B cell (primary cell): ENCODE results near the gene TBC1D22A. TPM values are rescaled to one million over a fixed set of nuclear protein-coding genes. Genes with fewer than 3 reads are reported as not detected.
"Not testable (repeated sequence)": the region's sequence is repeated elsewhere in the genome, so short reads cannot be mapped to it uniquely, and the experiment has no call there.

ENCODE experiments used
- ATAC-seq: fragments of 200-7000 bp; cut with Tn5 transposase; one replicate; pipeline ENCODE4 v1.10.0; 2021; ENCODE audit warnings: low read depth, mild to moderate bottlenecking, moderate number of reproducible peaks, moderate library complexity
- CTCF ChIA-PET: fragments of 350-600 bp; sonication (Branson Sonifier 250); formaldehyde crosslinking; loops from one replicate; lab custom pipeline; 2021; ENCODE audit warnings: antibody characterized with exemption, inconsistent platforms; lab: Charles Lee
- POLR2A ChIA-PET: fragments of 350-600 bp; sonication (Branson Sonifier 250); formaldehyde crosslinking; loops from one replicate; lab custom pipeline; 2021; ENCODE audit warnings: antibody characterized with exemption; lab: Charles Lee
- DNase-seq: peaks from one replicate; pipeline ENCODE4 v3.0.0; 2013
- H2AFZ ChIP-seq: 2 replicates; pipeline ENCODE4 v1.6.1; 2012; ENCODE audit warnings: mild to moderate bottlenecking, low read depth, low read length; ENCODE audit not compliant: insufficient read depth, poor library complexity, severe bottlenecking
- H3K27ac ChIP-seq, 2 donors: 1 replicate in 1 of 2; 2 replicates in 1 of 2; pipeline ENCODE4 v1.5.1; 2012 to 2013; ENCODE audit warnings: low read length in 2 of 2, mild to moderate bottlenecking in 2 of 2, moderate library complexity in 1 of 2
- H3K27me3 ChIP-seq, 4 experiments: fragments of 200-600 bp in 1 of 4; sonication (generic) in 1 of 4; replicated peaks in 1 of 4; 1 replicate in 2 of 4; 2 replicates in 2 of 4; pipeline versions ENCODE4 v1.6.1 to v1.7.0; 2013 to 2016; ENCODE audit warnings: low read length in 3 of 4, mild to moderate bottlenecking in 2 of 4, mixed read lengths in 1 of 4, moderate library complexity in 1 of 4; ENCODE audit not compliant: insufficient read depth in 4 of 4, control insufficient read depth in 3 of 4; ENCODE audit errors: control extremely low read depth in 1 of 4
- H3K36me3 ChIP-seq, 2 experiments: replicated peaks in 1 of 2; 1 replicate in 1 of 2; 2 replicates in 1 of 2; pipeline versions ENCODE4 v1.6.1 to v1.7.1; 2013; ENCODE audit warnings: low read length in 1 of 2; ENCODE audit not compliant: insufficient read depth in 2 of 2, control insufficient read depth in 1 of 2; ENCODE audit errors: control extremely low read depth in 1 of 2, extremely low read depth in 1 of 2
- H3K4me1 ChIP-seq, 2 donors: fragments of 200-600 bp in 1 of 2; sonication (generic) in 1 of 2; 1 replicate in 1 of 2; 2 replicates in 1 of 2; pipeline versions ENCODE4 v1.5.1 to v1.6.1; 2013 to 2017; ENCODE audit warnings: low read length in 2 of 2; ENCODE audit not compliant: control insufficient read depth in 2 of 2, insufficient read depth in 2 of 2
- H3K4me2 ChIP-seq: replicated peaks from 2 replicates; pipeline ENCODE3; 2012; ENCODE audit warnings: mild to moderate bottlenecking, low read depth, low read length; ENCODE audit not compliant: poor library complexity, severe bottlenecking
- H3K4me3 ChIP-seq, 5 experiments: fragments of 200-600 bp in 1 of 5; sonication (generic) in 1 of 5; 1 replicate in 3 of 5; 2 replicates in 2 of 5; pipeline versions ENCODE4 v1.5.1 to v1.7.0; 2011 to 2016; ENCODE audit warnings: low read length in 4 of 5, mild to moderate bottlenecking in 4 of 5, low read depth in 2 of 5, control low read depth in 1 of 5, moderate library complexity in 1 of 5; ENCODE audit not compliant: insufficient read depth in 1 of 5; ENCODE audit errors: control extremely low read depth in 1 of 5, extremely low read depth in 1 of 5
- H3K79me2 ChIP-seq: fragments of 200-600 bp; sonication (generic); one replicate; pipeline ENCODE4 v1.6.0; 2016; ENCODE audit warnings: low read length; ENCODE audit not compliant: control insufficient read depth, insufficient read depth
- H3K9ac ChIP-seq: fragments of 200-600 bp; sonication (generic); 2 replicates; pipeline ENCODE4 v1.6.1; 2017; ENCODE audit warnings: mild to moderate bottlenecking, low read length, moderate library complexity
- H3K9me3 ChIP-seq, 3 donors: one replicate each; pipeline versions ENCODE4 v1.6.1 to v1.7.1; 2013; ENCODE audit warnings: low read length in 2 of 3; ENCODE audit not compliant: control insufficient read depth in 2 of 3, insufficient read depth in 1 of 3; ENCODE audit errors: control extremely low read depth in 1 of 3
- H4K20me1 ChIP-seq: 2 replicates; pipeline ENCODE4 v1.6.0; 2012; ENCODE audit warnings: mild to moderate bottlenecking, low read length; ENCODE audit not compliant: insufficient read depth, control insufficient read depth, poor library complexity, severe bottlenecking
- H3K27ac Mint-ChIP-seq: one replicate; pipeline ENCODE4 v1.8.0; 2021; ENCODE audit warnings: mixed read lengths
- H3K27me3 Mint-ChIP-seq: one replicate; pipeline ENCODE4 v1.8.0; 2021; ENCODE audit warnings: mixed read lengths
- H3K4me1 Mint-ChIP-seq: one replicate; pipeline ENCODE4 v1.8.0; 2021; ENCODE audit warnings: mixed read lengths
- H3K4me3 Mint-ChIP-seq: one replicate; pipeline ENCODE4 v1.8.0; 2021; ENCODE audit warnings: mixed read lengths
- H3K9me3 Mint-ChIP-seq: one replicate; pipeline ENCODE4 v1.8.0; 2022; ENCODE audit warnings: mixed read lengths; ENCODE audit not compliant: insufficient read depth
- EZH2 ChIP-seq: IDR thresholded peaks from 2 replicates; pipeline ENCODE4 v1.6.1; 2012; ENCODE audit warnings: borderline replicate concordance, low read depth, mild to moderate bottlenecking, moderate library complexity, low read length; ENCODE audit not compliant: insufficient read depth, poor library complexity, severe bottlenecking
- WGBS: methylation state at CpG from one replicate; pipeline ENCODE4 v1.1.5; 2013; ENCODE audit warnings: missing lambda C conversion rate; ENCODE audit not compliant: insufficient coverage; 5-methylcytosine and 5-hydroxymethylcytosine counted together
- intact Hi-C: fragments of 100-400 bp; cut with micrococcal nuclease; formaldehyde crosslinking; loops from one replicate; pipeline ENCODE4 v1.10.0; 2022
- polyA plus RNA-seq: library from polyadenylated mRNA; depleted of rRNA; stranded (reverse); fragments of >200 nt; gene quantifications from 2 replicates; pipeline ENCODE4 v1.2.3, GENCODE V29; 2012
- total RNA-seq, 2 donors: library from RNA; stranded (reverse); fragments of 120-200 nt in 1 of 2; gene quantifications; 1 replicate in 1 of 2; 2 replicates in 1 of 2; pipeline versions ENCODE4 v1.2.3 to v1.2.4, GENCODE V29; 2013 to 2022
- TF ChIP-seq, protein P1 (sequence below): fragments of 200-600 bp; IDR thresholded peaks from one replicate; pipeline ENCODE4 v1.8.0; 2022; ENCODE audit warnings: antibody characterized with exemption, mild to moderate bottlenecking

The TBC1D22A gene
- total and polyA plus RNA-seq, 2 donors (not counting 1 experiment from before 2014, with no cell fraction given) = 73.8 to 128 TPM

GRCh38 chr22:46976598-46976997 lies 214.1 kb downstream of the TBC1D22A start:
- ChIA-PET POLR2A (no interaction called here), CTCF (no interaction called here)
- no peak overlapping the region for H3K4me3 ChIP-seq
- Mint-ChIP-seq H3K4me3 (no peak overlapping the region), H3K27me3 (no peaks in the 10 kb centered on the region), H3K27ac (no peak overlapping the region), H3K4me1 (peaks cover 7% of the 10 kb centered on the region), H3K9me3 (no peaks in the 10 kb centered on the region)
- no peak overlapping the region for H3K9ac ChIP-seq
- WGBS = 97% methylated on average over 10 of the region's 10 CpGs
- H3K79me2 ChIP-seq = peaks cover 88% of the 10 kb centered on the region
- H3K27ac ChIP-seq = no peak overlapping the region
- H3K4me1 ChIP-seq = peaks cover 3 to 5% of the 10 kb centered on the region in 2 donors
- no peak for TF ChIP-seq EZH2
- TF ChIP-seq, protein P1, sequence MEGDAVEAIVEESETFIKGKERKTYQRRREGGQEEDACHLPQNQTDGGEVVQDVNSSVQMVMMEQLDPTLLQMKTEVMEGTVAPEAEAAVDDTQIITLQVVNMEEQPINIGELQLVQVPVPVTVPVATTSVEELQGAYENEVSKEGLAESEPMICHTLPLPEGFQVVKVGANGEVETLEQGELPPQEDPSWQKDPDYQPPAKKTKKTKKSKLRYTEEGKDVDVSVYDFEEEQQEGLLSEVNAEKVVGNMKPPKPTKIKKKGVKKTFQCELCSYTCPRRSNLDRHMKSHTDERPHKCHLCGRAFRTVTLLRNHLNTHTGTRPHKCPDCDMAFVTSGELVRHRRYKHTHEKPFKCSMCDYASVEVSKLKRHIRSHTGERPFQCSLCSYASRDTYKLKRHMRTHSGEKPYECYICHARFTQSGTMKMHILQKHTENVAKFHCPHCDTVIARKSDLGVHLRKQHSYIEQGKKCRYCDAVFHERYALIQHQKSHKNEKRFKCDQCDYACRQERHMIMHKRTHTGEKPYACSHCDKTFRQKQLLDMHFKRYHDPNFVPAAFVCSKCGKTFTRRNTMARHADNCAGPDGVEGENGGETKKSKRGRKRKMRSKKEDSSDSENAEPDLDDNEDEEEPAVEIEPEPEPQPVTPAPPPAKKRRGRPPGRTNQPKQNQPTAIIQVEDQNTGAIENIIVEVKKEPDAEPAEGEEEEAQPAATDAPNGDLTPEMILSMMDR = no peak
- ATAC-seq (no peak), DNase-seq (no peak)
- intact Hi-C loops = no loop called here
- peaks cover 85% of the 10 kb centered on the region for H4K20me1 ChIP-seq
- no peak overlapping the region for H2AFZ ChIP-seq
- H3K27me3 ChIP-seq = no peaks in the 10 kb centered on the region
- no peak overlapping the region for H3K4me2 ChIP-seq
- no peaks in the 10 kb centered on the region for H3K9me3 ChIP-seq
- H3K36me3 ChIP-seq = peaks cover 3 to 82% of the 10 kb centered on the region in 2 experiments

GRCh38 chr22:46977656-46978343 lies 215.3 kb downstream of the TBC1D22A start:
- H3K27ac Mint-ChIP-seq = no peak overlapping the region
- CTCF ChIA-PET = no interaction called here
- Histone ChIP-seq H3K4me1 (no peaks in the 10 kb centered on the region), H3K79me2 (peaks cover 86% of the 10 kb centered on the region), H3K9ac (no peak overlapping the region), H3K4me3 (no peak overlapping the region), H4K20me1 (peaks cover 85% of the 10 kb centered on the region), H3K4me2 (no peak overlapping the region), H3K27ac (no peak overlapping the region), H3K36me3 (peaks cover 3 to 84% of the 10 kb centered on the region in 2 experiments), H3K27me3 (no peaks in the 10 kb centered on the region), H3K9me3 (no peaks in the 10 kb centered on the region), H2AFZ (no peak overlapping the region)
- no peaks in the 10 kb centered on the region for H3K27me3 Mint-ChIP-seq
- WGBS = 98% methylated on average over 12 of the region's 14 CpGs
- POLR2A ChIA-PET = no interaction called here
- ATAC-seq (no peak), DNase-seq (no peak)
- intact Hi-C loops = no loop called here
- no peak overlapping the region for H3K4me3 Mint-ChIP-seq
- no peak for TF ChIP-seq EZH2
- TF ChIP-seq, protein P1 = no peak
- H3K4me1 Mint-ChIP-seq = peaks cover 3% of the 10 kb centered on the region
- H3K9me3 Mint-ChIP-seq = no peaks in the 10 kb centered on the region

GRCh38 chr22:46978668-46979067 lies 216.2 kb downstream of the TBC1D22A start:
- Histone ChIP-seq H4K20me1 (peaks cover 87% of the 10 kb centered on the region), H3K36me3 (peaks cover 3 to 80% of the 10 kb centered on the region in 2 experiments), H3K79me2 (peaks cover 88% of the 10 kb centered on the region)
- H3K27me3 Mint-ChIP-seq, intact Hi-C loops, H3K9me3 Mint-ChIP-seq, H3K4me3 Mint-ChIP-seq, H3K4me1 Mint-ChIP-seq, H3K27me3 ChIP-seq, H3K4me1 ChIP-seq, ATAC-seq, DNase-seq, H3K9me3 ChIP-seq, POLR2A ChIA-PET, H3K27ac Mint-ChIP-seq, H3K4me3 ChIP-seq, CTCF ChIA-PET, H3K27ac ChIP-seq, H3K9ac ChIP-seq, H2AFZ ChIP-seq, H3K4me2 ChIP-seq: not testable (repeated sequence)
- WGBS = 100% methylated on average over 7 of the region's 12 CpGs
